ENCODE data around the gene CRMP1. TPM values are rescaled to one million over a fixed set of nuclear protein-coding genes. Genes with fewer than 3 reads are reported as not detected.

CRMP1 gene
- total and polyA plus RNA-seq, 2 donors (not counting 3 experiments of a cell fraction or from before 2014, with no cell fraction given) = 0.06 TPM; not detected in 1

GRCh38 chr4:5922556-5922955, 29.7 kb upstream of the CRMP1 start:
- ChIA-PET CTCF (no interaction called here), POLR2A (no interaction called here)
- H3K27ac ChIP-seq (ENCODE audit: insufficient read depth, low read depth, low read length) = no peak overlapping the region
- H2AFZ ChIP-seq (ENCODE audit: low read depth, low read length) = no peak overlapping the region
- intact Hi-C loops (cut with micrococcal nuclease) = no loop called here
- H3K9me3 ChIP-seq (replicated peaks; ENCODE audit: control insufficient read depth, insufficient read depth, low read length) = no peaks in the 10 kb centered on the region
- H3K79me2 ChIP-seq (ENCODE audit: control insufficient read depth, insufficient read depth, low read length) = no peaks in the 10 kb centered on the region
- H3K4me3 ChIP-seq (replicated peaks in 1 of 3; ENCODE audit: insufficient read depth in 1 of 3, low read depth in 1 of 3, low read length in 3 of 3) = no peak overlapping the region
- no peak for DNase-seq (ENCODE audit: low read depth, low spot score)
- BruUV-seq (replicated peaks) = no TSS peak
- no peak overlapping the region for H3K4me2 ChIP-seq (ENCODE audit: insufficient read depth, low read length)
- no peaks in the 10 kb centered on the region for H3K9me1 ChIP-seq (replicated peaks; ENCODE audit: control insufficient read depth, extremely low read depth, insufficient read depth, low read length)
- no peak overlapping the region for H3K9ac ChIP-seq (replicated peaks; ENCODE audit: extremely low read depth, insufficient read depth, low read length)
- no peaks in the 10 kb centered on the region for H3K36me3 ChIP-seq (ENCODE audit: control insufficient read depth in 2 of 2, extremely low read depth in 1 of 2, insufficient read depth in 2 of 2, low read length in 2 of 2)
- FAIRE-seq = no peak
- TF ChIP-seq JUN (IDR thresholded peaks at IDR 0.05; ENCODE audit: borderline replicate concordance, insufficient read depth, insufficient read length, low read depth) (no peak), MYC (IDR thresholded peaks at IDR 0.05; ENCODE audit: low read depth, low read length) (no peak), CTCF (IDR thresholded peaks at IDR 0.05; ENCODE audit: extremely low read depth in 1 of 2, insufficient read depth in 1 of 2, low read depth in 1 of 2, low read length in 2 of 2) (no peak), EZH2 (IDR thresholded peaks at IDR 0.05; ENCODE audit: borderline replicate concordance, low read depth, low read length, severe bottlenecking) (no peak), FOS (IDR thresholded peaks at IDR 0.05; ENCODE audit: borderline replicate concordance, insufficient read depth, low read length) (no peak), POLR2AphosphoS5 (IDR thresholded peaks at IDR 0.05; ENCODE audit: insufficient read depth, low read depth, low read length) (no peak), POLR2A (IDR thresholded peaks at IDR 0.05; ENCODE audit: low read depth, low read length) (no peak), MAX (IDR thresholded peaks at IDR 0.05; ENCODE audit: insufficient read depth, insufficient read length) (no peak), GATA2 (IDR thresholded peaks at IDR 0.05; ENCODE audit: insufficient read depth, insufficient read length, low read depth, low read length) (no peak)
- H3K27me3 ChIP-seq (ENCODE audit: control insufficient read depth in 2 of 2, insufficient read depth in 2 of 2, low read length in 2 of 2) = no peaks in the 10 kb centered on the region
- dilution Hi-C loops (cut with MboI; ENCODE audit: extremely low pct_ligation_motif_present, low sequenced_read_pairs) = no loop called here
- no peaks in the 10 kb centered on the region for H3K4me1 ChIP-seq (ENCODE audit: control insufficient read depth, extremely low read depth, insufficient read depth, low read length)
- H4K20me1 ChIP-seq (replicated peaks; ENCODE audit: control insufficient read depth, extremely low read depth, insufficient read depth, low read length) = no peaks in the 10 kb centered on the region
